Left lung (tissue), 10 donors: ENCODE data around the gene SLC52A3. TPM values are rescaled to one million over a fixed set of nuclear protein-coding genes. Genes with fewer than 3 reads are reported as not detected.

Experiments
- ATAC-seq: fragments of 200-7000 bp; cut with Tn5 transposase; one replicate; pipeline ENCODE4 v1.9.1; 2020; ENCODE audit warnings: moderate library complexity
- DNase-seq, 4 donors: peaks; one replicate each; pipeline ENCODE4 v3.0.0-alpha.2; 2013 to 2020
- H3K27ac ChIP-seq, 2 donors: fragments of 200-600 bp; sonication (generic) in 1 of 2; one replicate each; pipeline versions ENCODE4 v1.5.0 to v1.8.0; 2020 to 2021
- H3K27me3 ChIP-seq, 2 donors: fragments of 200-600 bp; sonication (generic) in 1 of 2; one replicate each; pipeline versions ENCODE4 v1.5.0 to v1.8.0; 2020 to 2021
- H3K36me3 ChIP-seq, 2 donors: fragments of 200-600 bp; sonication (generic) in 1 of 2; one replicate each; pipeline versions ENCODE4 v1.5.0 to v1.8.0; 2020 to 2021
- H3K4me1 ChIP-seq, 2 donors: fragments of 200-600 bp; one replicate each; pipeline ENCODE4 v1.8.0; 2021
- H3K4me3 ChIP-seq, 2 donors: fragments of 200-600 bp; sonication (generic) in 1 of 2; one replicate each; pipeline versions ENCODE4 v1.5.0 to v1.8.0; 2020 to 2021; ENCODE audit warnings: mild to moderate bottlenecking in 1 of 2
- H3K9me3 ChIP-seq, 2 donors: fragments of 200-600 bp; sonication (generic) in 1 of 2; one replicate each; pipeline versions ENCODE4 v1.5.0 to v1.8.0; 2020 to 2021
- intact Hi-C, 2 donors: fragments of 100-400 bp; cut with DNase I; formaldehyde crosslinking; loops; one replicate each; pipeline versions ENCODE4 v1.11.2 to v1.14.2; 2022
- polyA plus RNA-seq, 6 donors: library from polyadenylated mRNA; unstranded; fragments of 120-200 nt; gene quantifications; one replicate each; pipeline ENCODE4 v1.2.1, GENCODE V29; 2013; ENCODE audit not compliant: insufficient read length in 6 of 6
- total RNA-seq, 2 donors: library from RNA; stranded (reverse); fragmentation: NEBNext Ultra II Directional; extraction: Animal tissue kit (Norgen Biotek cat#: 25700); gene quantifications; one replicate each; pipeline ENCODE4 v1.2.1, GENCODE V29; 2021
- TF ChIP-seq, protein P1 (sequence below), 2 donors: fragments of 200-600 bp; sonication (generic) in 1 of 2; IDR thresholded peaks; one replicate each; pipeline versions ENCODE4 v1.5.0 to v1.8.0; 2021; ENCODE audit warnings: antibody characterized with exemption in 2 of 2
- donor health status: DM: no; HTN: yes; CAD: no.
- donor health status: DM: no; HTN: no; CAD: no.

SLC52A3 gene
- total and polyA plus RNA-seq, 8 donors, result 0.37 to 2.7 (median 0.55) TPM

DNA sequence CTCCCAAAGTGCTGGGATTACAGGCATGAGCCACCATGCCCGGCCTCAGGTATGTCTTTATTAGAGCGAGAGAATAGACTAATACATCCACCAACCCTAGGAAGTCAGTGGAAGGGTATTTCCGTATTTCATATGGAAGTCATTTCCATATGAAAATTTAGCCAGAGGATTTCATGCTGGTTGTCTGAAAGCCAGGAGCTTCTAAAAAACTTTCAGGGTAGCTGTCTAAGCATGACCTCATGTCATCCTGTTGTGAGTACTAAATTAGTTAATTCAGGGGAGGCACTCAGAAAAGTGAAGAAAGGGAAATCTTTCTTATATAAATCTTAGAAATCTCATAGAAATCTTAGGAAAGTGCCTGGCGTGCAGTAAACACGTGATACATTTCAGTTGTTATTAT, 16.5 kb downstream of the SLC52A3 start:
- Histone ChIP-seq H3K27ac (no peak overlapping the region), H3K27me3 (peaks cover 0 to 17% of the 10 kb centered on the region in 2 donors), H3K36me3 (no peaks in the 10 kb centered on the region), H3K4me1 (no peaks in the 10 kb centered on the region), H3K4me3 (no peak overlapping the region), H3K9me3 (no peaks in the 10 kb centered on the region)
- TF ChIP-seq, protein P1, sequence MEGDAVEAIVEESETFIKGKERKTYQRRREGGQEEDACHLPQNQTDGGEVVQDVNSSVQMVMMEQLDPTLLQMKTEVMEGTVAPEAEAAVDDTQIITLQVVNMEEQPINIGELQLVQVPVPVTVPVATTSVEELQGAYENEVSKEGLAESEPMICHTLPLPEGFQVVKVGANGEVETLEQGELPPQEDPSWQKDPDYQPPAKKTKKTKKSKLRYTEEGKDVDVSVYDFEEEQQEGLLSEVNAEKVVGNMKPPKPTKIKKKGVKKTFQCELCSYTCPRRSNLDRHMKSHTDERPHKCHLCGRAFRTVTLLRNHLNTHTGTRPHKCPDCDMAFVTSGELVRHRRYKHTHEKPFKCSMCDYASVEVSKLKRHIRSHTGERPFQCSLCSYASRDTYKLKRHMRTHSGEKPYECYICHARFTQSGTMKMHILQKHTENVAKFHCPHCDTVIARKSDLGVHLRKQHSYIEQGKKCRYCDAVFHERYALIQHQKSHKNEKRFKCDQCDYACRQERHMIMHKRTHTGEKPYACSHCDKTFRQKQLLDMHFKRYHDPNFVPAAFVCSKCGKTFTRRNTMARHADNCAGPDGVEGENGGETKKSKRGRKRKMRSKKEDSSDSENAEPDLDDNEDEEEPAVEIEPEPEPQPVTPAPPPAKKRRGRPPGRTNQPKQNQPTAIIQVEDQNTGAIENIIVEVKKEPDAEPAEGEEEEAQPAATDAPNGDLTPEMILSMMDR (IDR thresholded peaks at IDR 0.05), result no peak
- ATAC-seq (no peak), DNase-seq (no peak)
- intact Hi-C loops, result no loop called here

DNA sequence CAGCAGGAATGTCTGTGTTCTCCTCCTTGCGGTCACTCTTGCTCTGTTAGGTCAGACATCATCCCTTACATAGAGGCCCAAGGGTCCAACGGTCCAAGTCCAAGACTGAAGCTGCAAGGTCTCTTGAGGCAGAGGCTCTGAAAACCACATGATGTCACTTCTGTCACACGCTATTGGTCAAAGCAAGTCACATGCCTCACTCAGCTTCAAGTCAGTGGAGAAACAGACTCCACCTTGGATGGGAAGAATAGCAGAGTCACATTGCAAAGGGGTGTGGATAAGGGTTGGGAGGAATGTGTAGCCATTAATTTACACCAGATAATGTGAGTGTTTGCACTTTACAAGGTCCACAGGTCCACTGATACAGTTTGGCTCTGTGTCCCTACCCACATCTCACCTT, 17.5 kb downstream of the SLC52A3 start:
- ATAC-seq (no peak), DNase-seq (no peak)
- H3K27me3 ChIP-seq, result peaks cover 0 to 12% of the 10 kb centered on the region in 2 donors
- TF ChIP-seq, protein P1 (IDR thresholded peaks at IDR 0.05), result no peak
- no peak overlapping the region for H3K4me3 ChIP-seq
- H3K27ac ChIP-seq, result no peak overlapping the region
- peaks cover 0 to 7% of the 10 kb centered on the region in 2 donors for H3K9me3 ChIP-seq
- no peaks in the 10 kb centered on the region for H3K36me3 ChIP-seq
- H3K4me1 ChIP-seq, result no peaks in the 10 kb centered on the region
- intact Hi-C loops, result no loop called here

DNA sequence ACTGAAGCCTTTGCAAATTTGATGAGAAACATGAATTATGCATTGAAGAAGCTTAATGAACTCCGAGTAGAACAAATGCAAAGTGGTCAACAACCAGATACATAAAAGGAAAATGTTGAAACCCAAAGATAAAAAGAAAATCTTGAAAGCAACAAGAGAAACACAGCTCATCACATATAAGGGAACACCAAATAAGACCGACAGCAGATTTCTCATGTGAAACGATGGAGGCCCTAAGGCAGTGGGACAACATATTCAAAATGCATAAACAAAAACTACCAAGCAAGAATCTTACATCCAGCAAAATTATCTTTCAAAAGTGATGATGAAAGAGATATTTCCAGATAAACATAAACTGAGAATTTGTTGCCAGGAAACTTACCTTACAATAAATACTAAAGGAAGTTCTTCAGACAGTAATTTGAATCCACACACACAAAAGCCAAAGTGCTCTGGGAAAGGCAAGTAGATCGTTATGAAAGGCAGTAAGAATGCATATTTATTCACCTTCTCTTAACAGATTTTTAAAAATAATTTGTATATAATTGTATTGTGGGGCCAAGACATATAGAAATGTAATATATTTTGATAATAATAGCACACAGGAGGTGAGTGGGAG, 22.5 kb downstream of the SLC52A3 start:
- intact Hi-C loops, result no loop called here
- H3K9me3 ChIP-seq, result peaks cover 0 to 24% of the 10 kb centered on the region in 2 donors
- no peaks in the 10 kb centered on the region for H3K4me1 ChIP-seq
- TF ChIP-seq, protein P1 (IDR thresholded peaks at IDR 0.05), result no peak
- no peak overlapping the region for H3K4me3 ChIP-seq
- H3K27me3 ChIP-seq, result peaks cover 0 to 15% of the 10 kb centered on the region in 2 donors
- ATAC-seq (no peak), DNase-seq (no peak)
- no peaks in the 10 kb centered on the region for H3K36me3 ChIP-seq
- no peak overlapping the region for H3K27ac ChIP-seq

DNA sequence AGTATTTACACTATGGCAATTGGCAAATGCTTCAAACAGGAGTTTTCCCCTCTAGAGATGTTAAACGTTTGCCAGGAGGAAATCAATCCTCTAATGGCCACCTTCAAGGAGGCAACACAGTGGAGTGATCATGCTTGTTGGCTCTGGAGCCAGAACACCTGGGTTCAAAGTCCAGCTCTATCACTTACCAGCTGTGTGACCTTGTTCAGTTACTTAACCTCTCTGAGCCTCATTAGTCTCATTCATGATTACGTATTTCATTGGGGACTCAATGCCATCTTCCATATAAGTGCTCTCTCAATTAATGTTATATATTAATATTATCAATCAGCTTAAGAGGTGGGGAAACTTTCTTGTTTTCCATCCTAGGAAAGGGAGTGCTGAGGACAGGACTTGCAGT, 26.1 kb downstream of the SLC52A3 start:
- Histone ChIP-seq H3K27me3 (peaks cover 0 to 3% of the 10 kb centered on the region in 2 donors), H3K27ac (no peak overlapping the region), H3K36me3 (no peaks in the 10 kb centered on the region), H3K4me1 (no peaks in the 10 kb centered on the region), H3K9me3 (peaks cover 0 to 24% of the 10 kb centered on the region in 2 donors), H3K4me3 (no peak overlapping the region)
- TF ChIP-seq, protein P1 (IDR thresholded peaks at IDR 0.05), result no peak
- no peak for DNase-seq
- no peak for ATAC-seq
- intact Hi-C loops, result no loop called here

DNA sequence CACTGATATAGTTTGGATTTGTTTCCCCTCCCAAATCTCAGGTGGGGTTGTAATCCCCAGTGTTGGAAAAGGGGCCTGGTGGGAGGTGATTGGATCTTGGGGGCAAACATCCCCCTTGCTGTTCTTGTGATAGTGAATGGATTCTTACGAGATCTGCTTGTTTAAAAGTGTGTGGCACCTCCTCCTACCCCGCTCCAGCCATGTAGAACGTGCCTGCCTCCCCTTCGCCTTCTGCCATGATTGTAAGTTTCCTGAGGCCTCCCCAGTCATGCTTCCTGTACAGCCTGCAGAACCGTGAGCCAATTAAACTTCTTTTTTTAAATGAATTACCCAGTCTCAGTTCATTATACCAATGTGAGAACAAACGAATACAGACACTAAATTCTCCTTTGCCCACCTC, 26.7 kb downstream of the SLC52A3 start:
- no peak for ATAC-seq
- intact Hi-C loops, result no loop called here
- TF ChIP-seq, protein P1 (IDR thresholded peaks at IDR 0.05), result no peak

More for the DNA sequence above, 26.7 kb downstream of the SLC52A3 start:
- no peak for DNase-seq
- H3K9me3 ChIP-seq, result peaks cover 0 to 24% of the 10 kb centered on the region in 2 donors
- peaks cover 0 to 3% of the 10 kb centered on the region in 2 donors for H3K27me3 ChIP-seq
- H3K4me1 ChIP-seq, result no peaks in the 10 kb centered on the region
- no peaks in the 10 kb centered on the region for H3K36me3 ChIP-seq
- no peak overlapping the region for H3K4me3 ChIP-seq
- H3K27ac ChIP-seq, result no peak overlapping the region
